HFFc6 (cell line): ENCODE results near the gene PLXNA4. TPM values are rescaled to one million over a fixed set of nuclear protein-coding genes. Genes with fewer than 3 reads are reported as not detected.
A peak's percentile ranks its signal among the peaks of the same experiment; 100 is the strongest.

Experiments used
- DNase-seq: peaks from one replicate; pipeline ENCODE4 v3.0.0-alpha.2; 2018
- H3K27ac Mint-ChIP-seq: 2 replicates; pipeline ENCODE4 v1.8.0; 2020; ENCODE audit warnings: mild to moderate bottlenecking, mixed read lengths
- H3K27me3 Mint-ChIP-seq: 2 replicates; pipeline ENCODE4 v1.8.0; 2021; ENCODE audit warnings: mild to moderate bottlenecking, moderate library complexity, mixed read lengths; ENCODE audit not compliant: insufficient read depth
- H3K36me3 Mint-ChIP-seq: 2 replicates; pipeline ENCODE4 v1.8.0; 2021; ENCODE audit warnings: low read depth, mixed read lengths
- H3K4me1 Mint-ChIP-seq: 2 replicates; pipeline ENCODE4 v1.8.0; 2020; ENCODE audit warnings: low read depth, mixed read lengths
- H3K4me3 Mint-ChIP-seq: 2 replicates; pipeline ENCODE4 v1.8.0; 2020; ENCODE audit warnings: mild to moderate bottlenecking, moderate library complexity, mixed read lengths
- H3K9me3 Mint-ChIP-seq: 2 replicates; pipeline ENCODE4 v1.8.0; 2020; ENCODE audit warnings: mild to moderate bottlenecking, mixed read lengths
- total RNA-seq, 6 experiments: library from RNA; stranded (reverse); fragmentation: NEBNext Ultra II Directional; extraction: Animal tissue kit (Norgen Biotek cat#: 25700); gene quantifications; 2 replicates in 1 of 6; 3 replicates in 5 of 6; pipeline ENCODE4 v1.2.3, GENCODE V29; 2021
- TF ChIP-seq, protein P1 (sequence below): fragments of 200-600 bp; sonication (generic); IDR thresholded peaks from 2 replicates; pipeline ENCODE4 v1.5.0; 2021; ENCODE audit warnings: antibody characterized with exemption, mild to moderate bottlenecking

The PLXNA4 gene
- total RNA-seq, 6 experiments from 2014 or later: 0.02 to 0.14 (median 0.05) TPM; not detected in 2

DNA sequence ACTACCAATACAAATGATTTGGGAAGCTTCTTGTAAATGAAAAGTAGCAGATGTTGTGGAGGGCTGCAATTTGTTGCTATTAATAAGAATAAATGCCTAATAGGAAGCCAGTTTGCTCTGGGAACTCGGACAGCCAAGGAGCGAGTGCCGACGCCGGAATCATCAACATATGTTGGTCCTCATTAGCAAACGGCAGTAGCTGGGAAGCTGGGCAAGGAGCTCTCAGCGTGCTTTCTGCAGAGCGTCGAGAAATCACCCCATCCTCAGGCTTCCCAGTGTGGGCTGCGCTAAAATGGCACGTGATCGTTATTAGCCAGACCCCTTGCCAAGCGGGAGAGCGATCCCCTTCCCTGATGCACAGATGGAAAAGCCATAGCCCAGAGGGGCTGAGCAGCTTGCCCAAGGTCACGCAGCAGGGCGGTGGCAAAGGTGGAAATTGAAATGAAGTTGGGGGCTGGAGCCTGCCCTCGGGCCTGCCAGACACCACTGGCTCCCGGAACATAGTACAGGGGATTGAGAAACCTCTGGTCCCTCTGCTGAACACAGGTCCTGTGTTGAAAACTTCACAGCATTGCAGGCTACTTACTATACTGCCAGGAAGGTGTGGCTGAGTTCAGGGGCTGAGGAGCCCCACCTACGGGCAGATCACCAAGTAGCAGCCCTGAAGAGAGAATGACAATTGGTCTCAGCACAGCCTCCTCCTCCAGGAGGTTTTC lies 326.9 kb downstream of the PLXNA4 start:
- H3K27me3 Mint-ChIP-seq: peaks cover 18% of the 10 kb centered on the region
- no peak for DNase-seq
- H3K27ac Mint-ChIP-seq: no peak overlapping the region
- no peak overlapping the region for H3K4me3 Mint-ChIP-seq
- TF ChIP-seq, protein P1, sequence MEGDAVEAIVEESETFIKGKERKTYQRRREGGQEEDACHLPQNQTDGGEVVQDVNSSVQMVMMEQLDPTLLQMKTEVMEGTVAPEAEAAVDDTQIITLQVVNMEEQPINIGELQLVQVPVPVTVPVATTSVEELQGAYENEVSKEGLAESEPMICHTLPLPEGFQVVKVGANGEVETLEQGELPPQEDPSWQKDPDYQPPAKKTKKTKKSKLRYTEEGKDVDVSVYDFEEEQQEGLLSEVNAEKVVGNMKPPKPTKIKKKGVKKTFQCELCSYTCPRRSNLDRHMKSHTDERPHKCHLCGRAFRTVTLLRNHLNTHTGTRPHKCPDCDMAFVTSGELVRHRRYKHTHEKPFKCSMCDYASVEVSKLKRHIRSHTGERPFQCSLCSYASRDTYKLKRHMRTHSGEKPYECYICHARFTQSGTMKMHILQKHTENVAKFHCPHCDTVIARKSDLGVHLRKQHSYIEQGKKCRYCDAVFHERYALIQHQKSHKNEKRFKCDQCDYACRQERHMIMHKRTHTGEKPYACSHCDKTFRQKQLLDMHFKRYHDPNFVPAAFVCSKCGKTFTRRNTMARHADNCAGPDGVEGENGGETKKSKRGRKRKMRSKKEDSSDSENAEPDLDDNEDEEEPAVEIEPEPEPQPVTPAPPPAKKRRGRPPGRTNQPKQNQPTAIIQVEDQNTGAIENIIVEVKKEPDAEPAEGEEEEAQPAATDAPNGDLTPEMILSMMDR: peak; percentile 31; the same call in 1 of the 2 replicates
- H3K4me1 Mint-ChIP-seq: no peaks in the 10 kb centered on the region
- no peaks in the 10 kb centered on the region for H3K9me3 Mint-ChIP-seq
- H3K36me3 Mint-ChIP-seq: no peaks in the 10 kb centered on the region

DNA sequence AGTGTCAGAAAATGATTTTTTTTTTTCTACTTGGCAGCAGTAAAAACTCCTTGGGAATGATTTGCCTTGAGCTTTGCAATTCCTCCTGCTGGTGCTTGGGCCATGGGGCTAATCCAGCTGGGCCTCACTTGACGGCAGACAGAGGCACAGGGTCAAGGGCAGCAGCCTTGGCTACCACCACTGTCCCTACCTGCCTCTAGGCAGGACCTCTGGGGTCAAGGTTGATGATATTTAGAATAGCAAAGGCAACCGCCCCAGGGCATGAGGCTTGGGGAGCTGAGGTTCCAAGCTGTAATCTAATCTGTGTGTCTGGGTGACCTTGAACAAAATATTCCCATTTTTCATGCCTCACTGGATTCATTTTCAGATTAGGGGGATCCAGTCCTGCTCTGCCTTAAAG lies 327.4 kb downstream of the PLXNA4 start:
- H3K4me1 Mint-ChIP-seq: no peaks in the 10 kb centered on the region
- no peaks in the 10 kb centered on the region for H3K9me3 Mint-ChIP-seq
- H3K27ac Mint-ChIP-seq: no peak overlapping the region
- H3K4me3 Mint-ChIP-seq: no peak overlapping the region
- H3K27me3 Mint-ChIP-seq: peaks cover 13% of the 10 kb centered on the region
- H3K36me3 Mint-ChIP-seq: no peaks in the 10 kb centered on the region
- TF ChIP-seq, protein P1: no peak
- no peak for DNase-seq

DNA sequence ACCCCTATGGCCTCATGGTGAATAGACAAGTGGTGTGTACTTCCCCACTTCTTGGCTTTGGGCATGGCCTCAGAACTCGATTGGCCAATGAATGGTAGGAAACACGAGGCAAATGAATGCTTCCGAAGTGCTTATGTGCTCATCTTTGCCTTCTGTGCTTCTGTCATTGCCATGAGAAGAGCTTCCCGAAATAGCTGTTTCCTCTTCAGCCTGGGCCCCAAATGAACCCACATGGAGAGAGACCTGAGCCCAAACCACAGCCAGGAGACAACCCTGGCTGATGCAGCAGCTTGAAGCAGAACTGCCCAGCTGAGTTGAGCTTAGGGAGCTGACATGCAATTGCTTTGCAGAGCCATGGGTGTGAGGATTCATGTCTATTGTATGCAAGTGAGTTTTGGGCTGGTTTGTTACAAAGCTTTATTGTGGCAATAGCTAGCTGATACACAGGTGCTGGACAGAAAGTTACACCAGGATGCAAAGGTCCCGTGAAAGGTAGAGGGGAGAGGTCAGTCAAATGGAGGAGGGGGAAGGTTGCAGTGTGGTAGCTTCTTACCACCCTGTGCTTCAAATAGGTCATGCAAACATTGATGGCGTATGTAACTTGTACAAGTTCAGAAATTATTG lies 328.2 kb downstream of the PLXNA4 start:
- TF ChIP-seq, protein P1: no peak
- Mint-ChIP-seq H3K4me1 (no peaks in the 10 kb centered on the region), H3K9me3 (no peaks in the 10 kb centered on the region), H3K36me3 (no peaks in the 10 kb centered on the region), H3K4me3 (no peak overlapping the region), H3K27me3 (peaks cover 6% of the 10 kb centered on the region), H3K27ac (no peak overlapping the region)
- no peak for DNase-seq

DNA sequence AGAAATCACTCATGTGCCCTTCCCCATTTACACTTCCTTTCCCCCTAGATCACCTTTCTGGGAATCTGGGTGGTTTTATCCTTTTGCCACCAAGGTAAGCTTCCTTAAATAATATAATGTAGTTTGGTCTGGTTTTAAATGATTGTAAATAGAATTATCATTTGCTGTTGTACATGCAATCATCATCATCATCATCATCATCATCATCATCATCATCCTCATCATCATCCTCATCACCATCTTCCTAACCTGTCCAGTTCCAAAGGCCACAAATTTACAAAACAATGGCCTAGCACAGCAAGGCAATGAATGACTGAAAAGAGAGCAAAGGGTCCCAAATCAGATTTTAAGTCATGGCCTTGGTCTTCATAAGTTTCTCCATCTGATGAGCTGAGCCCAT lies 329.7 kb downstream of the PLXNA4 start:
- no peak overlapping the region for H3K27ac Mint-ChIP-seq
- DNase-seq: no peak
- no peaks in the 10 kb centered on the region for H3K9me3 Mint-ChIP-seq
- no peak overlapping the region for H3K4me3 Mint-ChIP-seq
- H3K27me3 Mint-ChIP-seq: peaks cover 4% of the 10 kb centered on the region
- TF ChIP-seq, protein P1: no peak
- no peaks in the 10 kb centered on the region for H3K4me1 Mint-ChIP-seq
- H3K36me3 Mint-ChIP-seq: no peaks in the 10 kb centered on the region

DNA sequence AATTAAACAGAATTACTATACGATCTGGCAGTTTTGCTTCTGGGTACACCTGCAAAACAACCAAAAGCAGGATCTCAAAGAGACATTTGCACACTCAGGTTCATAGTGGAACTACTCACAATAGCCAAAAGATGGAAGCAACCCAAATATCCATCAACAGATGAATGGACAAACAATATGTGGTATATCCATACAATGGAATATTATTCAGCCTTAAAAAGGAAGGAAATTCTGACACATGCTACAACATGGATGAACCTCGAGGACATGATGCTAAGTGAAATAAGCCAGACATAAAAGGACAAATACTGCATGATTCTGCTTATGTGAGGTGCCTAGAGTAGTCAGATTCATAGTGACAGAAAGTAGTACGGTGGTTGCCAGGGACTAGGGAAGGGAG lies 330.7 kb downstream of the PLXNA4 start:
- H3K36me3 Mint-ChIP-seq: no peaks in the 10 kb centered on the region
- H3K27me3 Mint-ChIP-seq: peaks cover 3% of the 10 kb centered on the region; the same call in 1 of the 2 replicates
- DNase-seq: no peak
- H3K4me1 Mint-ChIP-seq: no peaks in the 10 kb centered on the region
- H3K9me3 Mint-ChIP-seq: no peaks in the 10 kb centered on the region
- no peak overlapping the region for H3K27ac Mint-ChIP-seq
- TF ChIP-seq, protein P1: no peak
- no peak overlapping the region for H3K4me3 Mint-ChIP-seq
